Activated T-helper 1 cell treated with anti-CD3 and anti-CD28 coated beads, Interleukin-2, amount 50 U/mL, for 16 hours (primary cell): ENCODE results near the gene CPSF4L.
"Not testable (repeated sequence)": the region's sequence is repeated elsewhere in the genome, so short reads cannot be mapped to it uniquely, and the experiment has no call there.

ENCODE experiments used
- DNase-seq, 2 donors: peaks; one replicate each; pipeline ENCODE4 v3.0.0-alpha.2; 2020; ENCODE audit warnings: low read depth in 1 of 2, low spot score in 1 of 2

The CPSF4L gene

GRCh38 chr17:73268582-73269328 is 7.1 kb upstream of the CPSF4L start:
- no peak for DNase-seq

- DNase-seq: no peak
Observed at GRCh38 chr17:73267648-73268537, 6.2 kb upstream of the CPSF4L start.

- DNase-seq: no peak
Observed at GRCh38 chr17:73266796-73267195, 5.1 kb upstream of the CPSF4L start.

- no peak for DNase-seq
Observed at GRCh38 chr17:73265646-73266640, 4.3 kb upstream of the CPSF4L start.

- DNase-seq: not testable (repeated sequence)
Observed at GRCh38 chr17:73264448-73264847, 2.8 kb upstream of the CPSF4L start.

GRCh38 chr17:73262676-73263642 is 1.3 kb upstream of the CPSF4L start:
- DNase-seq: no peak

GRCh38 chr17:73261952-73262675 is 434 bp upstream of the CPSF4L start:
- no peak for DNase-seq

- no peak for DNase-seq
Observed at GRCh38 chr17:73257516-73257915, 4.2 kb downstream of the CPSF4L start.

GRCh38 chr17:73256220-73256619 is 5.5 kb downstream of the CPSF4L start:
- DNase-seq: no peak

- peak; percentile 30 to 32 for DNase-seq
Observed at GRCh38 chr17:73255671-73256181, 6.0 kb downstream of the CPSF4L start.

GRCh38 chr17:73251871-73252270 is 9.8 kb downstream of the CPSF4L start:
- no peak for DNase-seq

- DNase-seq: no peak
Observed at GRCh38 chr17:73250851-73251640, 10.6 kb downstream of the CPSF4L start.

GRCh38 chr17:73249700-73250099 is 12.0 kb downstream of the CPSF4L start:
- DNase-seq: no peak

GRCh38 chr17:73248532-73248931 is 13.1 kb downstream of the CPSF4L start:
- no peak for DNase-seq

GRCh38 chr17:73247726-73248125 is 14.0 kb downstream of the CPSF4L start:
- DNase-seq: no peak

- no peak for DNase-seq
Observed at GRCh38 chr17:73240561-73240960, 21.1 kb downstream of the CPSF4L start.

- no peak for DNase-seq
Observed at GRCh38 chr17:73237714-73238113, 24.0 kb downstream of the CPSF4L start.

- DNase-seq: no peak
Observed at GRCh38 chr17:73234736-73235135, 26.9 kb downstream of the CPSF4L start.
